Hepatocyte (in vitro differentiated cells): ENCODE results near the gene COIL.

Experiments used
- EZH2 ChIP-seq: fragments of 200-600 bp; sonication (generic); IDR thresholded peaks from 2 replicates; pipeline ENCODE4 v1.6.1; 2016; ENCODE audit warnings: antibody characterized with exemption, mild to moderate bottlenecking, borderline replicate concordance
- TF ChIP-seq, protein P1 (sequence below): fragments of 200-600 bp; sonication (generic); IDR thresholded peaks from 2 replicates; pipeline ENCODE4 v1.5.1; 2016; ENCODE audit warnings: antibody characterized with exemption, mild to moderate bottlenecking; ENCODE audit not compliant: poor library complexity

DNA sequence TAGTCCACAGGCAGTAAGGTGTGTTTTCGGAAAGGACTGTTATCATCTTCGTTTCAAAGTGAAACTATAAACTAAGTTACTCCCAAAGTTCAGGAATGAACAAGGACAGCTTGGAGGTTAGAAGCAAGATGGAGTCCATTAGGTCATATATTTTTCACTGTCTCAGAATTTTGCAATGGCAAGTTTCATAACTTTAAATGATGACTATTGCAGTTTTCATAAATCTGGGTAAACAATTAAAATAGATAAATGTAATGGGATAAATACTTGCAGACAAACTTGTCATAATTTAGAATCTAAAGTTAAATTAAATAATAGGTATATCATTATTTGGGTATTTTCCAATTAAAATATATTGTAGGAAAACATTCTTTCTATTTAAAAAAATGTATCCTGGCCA is 32.3 kb downstream of the COIL start:
- TF ChIP-seq, protein P1, sequence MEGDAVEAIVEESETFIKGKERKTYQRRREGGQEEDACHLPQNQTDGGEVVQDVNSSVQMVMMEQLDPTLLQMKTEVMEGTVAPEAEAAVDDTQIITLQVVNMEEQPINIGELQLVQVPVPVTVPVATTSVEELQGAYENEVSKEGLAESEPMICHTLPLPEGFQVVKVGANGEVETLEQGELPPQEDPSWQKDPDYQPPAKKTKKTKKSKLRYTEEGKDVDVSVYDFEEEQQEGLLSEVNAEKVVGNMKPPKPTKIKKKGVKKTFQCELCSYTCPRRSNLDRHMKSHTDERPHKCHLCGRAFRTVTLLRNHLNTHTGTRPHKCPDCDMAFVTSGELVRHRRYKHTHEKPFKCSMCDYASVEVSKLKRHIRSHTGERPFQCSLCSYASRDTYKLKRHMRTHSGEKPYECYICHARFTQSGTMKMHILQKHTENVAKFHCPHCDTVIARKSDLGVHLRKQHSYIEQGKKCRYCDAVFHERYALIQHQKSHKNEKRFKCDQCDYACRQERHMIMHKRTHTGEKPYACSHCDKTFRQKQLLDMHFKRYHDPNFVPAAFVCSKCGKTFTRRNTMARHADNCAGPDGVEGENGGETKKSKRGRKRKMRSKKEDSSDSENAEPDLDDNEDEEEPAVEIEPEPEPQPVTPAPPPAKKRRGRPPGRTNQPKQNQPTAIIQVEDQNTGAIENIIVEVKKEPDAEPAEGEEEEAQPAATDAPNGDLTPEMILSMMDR = no peak
- TF ChIP-seq EZH2 = no peak
